HG03175 (cell line): Measurements from ENCODE around the gene IL19.

Source experiments
- ATAC-seq: cut with Tn5 transposase; IDR thresholded peaks from one replicate; pipeline ENCODE4 v1.9.1; 2021; ENCODE audit warnings: mild to moderate bottlenecking, moderate library complexity; ENCODE audit not compliant: unreplicated experiment

IL19 gene

GRCh38 chr1:206828765-206829164 is 58.2 kb downstream of the IL19 start:
- no peak for ATAC-seq

GRCh38 chr1:206829282-206829681 is 58.7 kb downstream of the IL19 start:
- ATAC-seq: no peak

- peak; percentile 53 for ATAC-seq
Observed at GRCh38 chr1:206829875-206830274, 59.3 kb downstream of the IL19 start.

- ATAC-seq: no peak
Observed at GRCh38 chr1:206831650-206832049, 61.1 kb downstream of the IL19 start.

- ATAC-seq: no peak
Observed at GRCh38 chr1:206832352-206832880, 61.8 kb downstream of the IL19 start.

GRCh38 chr1:206833106-206833680 is 62.6 kb downstream of the IL19 start:
- no peak for ATAC-seq

GRCh38 chr1:206833801-206834200 is 63.2 kb downstream of the IL19 start:
- ATAC-seq: no peak

GRCh38 chr1:206834217-206834616 is 63.6 kb downstream of the IL19 start:
- no peak for ATAC-seq

GRCh38 chr1:206834711-206835110 is 64.1 kb downstream of the IL19 start:
- no peak for ATAC-seq

- ATAC-seq: no peak
Observed at GRCh38 chr1:206835186-206835585, 64.6 kb downstream of the IL19 start.

GRCh38 chr1:206836111-206836510 is 65.5 kb downstream of the IL19 start:
- no peak for ATAC-seq

GRCh38 chr1:206839006-206839560 is 68.5 kb downstream of the IL19 start:
- ATAC-seq: no peak

GRCh38 chr1:206839857-206840256 is 69.3 kb downstream of the IL19 start:
- no peak for ATAC-seq

- ATAC-seq: no peak
Observed at GRCh38 chr1:206841609-206842323, 71.2 kb downstream of the IL19 start.

GRCh38 chr1:206842854-206843253 is 72.3 kb downstream of the IL19 start:
- no peak for ATAC-seq

- no peak for ATAC-seq
Observed at GRCh38 chr1:206843626-206844025, 73.1 kb downstream of the IL19 start.

- ATAC-seq: no peak
Observed at GRCh38 chr1:206846487-206846886, 75.9 kb downstream of the IL19 start.

GRCh38 chr1:206847337-206847834 is 76.8 kb downstream of the IL19 start:
- ATAC-seq: no peak

GRCh38 chr1:206847946-206848345 is 77.4 kb downstream of the IL19 start:
- ATAC-seq: no peak

GRCh38 chr1:206850401-206850800 is 79.8 kb downstream of the IL19 start:
- ATAC-seq: no peak

GRCh38 chr1:206851341-206852010 is 80.9 kb downstream of the IL19 start:
- ATAC-seq: no peak
